ENCODE results near the gene TIMM23B. TPM values are rescaled to one million over a fixed set of nuclear protein-coding genes. Genes with fewer than 3 reads are reported as not detected.
"Not testable (repeated sequence)": the region's sequence is repeated elsewhere in the genome, so short reads cannot be mapped to it uniquely, and the experiment has no call there.

Gene TIMM23B
- total RNA-seq, 2 experiments from 2014 or later = 25.4 to 31.4 TPM

GRCh38 chr10:49995321-49995720 is 53.5 kb downstream of the TIMM23B start:
- H4K20me1 ChIP-seq (ENCODE audit: insufficient read depth, low read length); H3K4me3 ChIP-seq (ENCODE audit: low read depth, low read length, poor library complexity, severe bottlenecking); BruUV-seq (replicated peaks); H3K4me2 ChIP-seq (ENCODE audit: low read length); H3K9me3 ChIP-seq (ENCODE audit: low read length); H3K4me1 ChIP-seq (ENCODE audit: insufficient read depth, low read length, poor library complexity, severe bottlenecking); DNase-seq (ENCODE audit: low spot score); H3K27ac ChIP-seq (ENCODE audit: low read depth, low read length, poor library complexity, severe bottlenecking); H3K36me3 ChIP-seq (ENCODE audit: insufficient read depth, low read length); intact Hi-C loops (cut with micrococcal nuclease; ENCODE audit: unreplicated experiment); H3K9me2 ChIP-seq (ENCODE audit: insufficient read depth, low read length); H3K79me2 ChIP-seq (ENCODE audit: insufficient read depth, low read depth, low read length); H2AFZ ChIP-seq (ENCODE audit: low read length); POLR2A ChIA-PET; CTCF ChIA-PET (ENCODE audit: unreplicated experiment): not testable (repeated sequence)

- H3K4me1 ChIP-seq (ENCODE audit: insufficient read depth, low read length, poor library complexity, severe bottlenecking); H3K36me3 ChIP-seq (ENCODE audit: insufficient read depth, low read length); H3K4me3 ChIP-seq (ENCODE audit: low read depth, low read length, poor library complexity, severe bottlenecking); H3K27ac ChIP-seq (ENCODE audit: low read depth, low read length, poor library complexity, severe bottlenecking); BruUV-seq (replicated peaks); CTCF ChIA-PET (ENCODE audit: unreplicated experiment); intact Hi-C loops (cut with micrococcal nuclease; ENCODE audit: unreplicated experiment); H3K9me3 ChIP-seq (ENCODE audit: low read length); H3K4me2 ChIP-seq (ENCODE audit: low read length); DNase-seq (ENCODE audit: low spot score); H3K79me2 ChIP-seq (ENCODE audit: insufficient read depth, low read depth, low read length); H3K9me2 ChIP-seq (ENCODE audit: insufficient read depth, low read length); POLR2A ChIA-PET; H4K20me1 ChIP-seq (ENCODE audit: insufficient read depth, low read length); H2AFZ ChIP-seq (ENCODE audit: low read length): not testable (repeated sequence)
These were observed 72.2 kb downstream of the TIMM23B start for GRCh38 chr10:50014024-50014423.

GRCh38 chr10:50015596-50016220 is 73.9 kb downstream of the TIMM23B start:
- H3K36me3 ChIP-seq (ENCODE audit: insufficient read depth, low read length); H3K4me3 ChIP-seq (ENCODE audit: low read depth, low read length, poor library complexity, severe bottlenecking); H3K4me1 ChIP-seq (ENCODE audit: insufficient read depth, low read length, poor library complexity, severe bottlenecking); CTCF ChIA-PET (ENCODE audit: unreplicated experiment); H3K4me2 ChIP-seq (ENCODE audit: low read length); intact Hi-C loops (cut with micrococcal nuclease; ENCODE audit: unreplicated experiment); H3K79me2 ChIP-seq (ENCODE audit: insufficient read depth, low read depth, low read length); H4K20me1 ChIP-seq (ENCODE audit: insufficient read depth, low read length); H3K27ac ChIP-seq (ENCODE audit: low read depth, low read length, poor library complexity, severe bottlenecking); POLR2A ChIA-PET; H2AFZ ChIP-seq (ENCODE audit: low read length); DNase-seq (ENCODE audit: low spot score); H3K9me3 ChIP-seq (ENCODE audit: low read length); BruUV-seq (replicated peaks); H3K9me2 ChIP-seq (ENCODE audit: insufficient read depth, low read length): not testable (repeated sequence)

DNA sequence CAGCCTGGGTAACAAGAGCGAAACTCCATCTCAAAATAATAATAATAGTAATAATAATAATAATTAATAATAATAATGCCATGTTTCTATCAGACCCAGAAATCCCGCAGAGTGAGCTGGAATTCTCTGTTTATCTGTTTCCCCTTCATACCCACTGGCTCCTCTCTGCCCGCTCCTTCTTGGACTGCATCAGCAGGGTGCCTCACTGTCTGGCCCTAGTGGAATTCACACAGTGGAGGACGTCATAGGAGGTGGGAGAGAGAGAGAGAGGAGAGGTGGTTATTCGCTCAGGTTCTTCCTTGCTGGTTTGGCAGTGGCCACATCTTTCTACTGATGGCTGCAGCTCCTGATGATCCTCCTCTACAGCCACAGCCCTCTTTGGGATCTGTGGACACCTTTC is 75.1 kb downstream of the TIMM23B start:
- H3K27ac ChIP-seq (ENCODE audit: low read depth, low read length, poor library complexity, severe bottlenecking); DNase-seq (ENCODE audit: low spot score); POLR2A ChIA-PET; H3K36me3 ChIP-seq (ENCODE audit: insufficient read depth, low read length); BruUV-seq (replicated peaks); H2AFZ ChIP-seq (ENCODE audit: low read length); H4K20me1 ChIP-seq (ENCODE audit: insufficient read depth, low read length); H3K9me3 ChIP-seq (ENCODE audit: low read length); H3K79me2 ChIP-seq (ENCODE audit: insufficient read depth, low read depth, low read length); CTCF ChIA-PET (ENCODE audit: unreplicated experiment); H3K4me3 ChIP-seq (ENCODE audit: low read depth, low read length, poor library complexity, severe bottlenecking); H3K4me2 ChIP-seq (ENCODE audit: low read length); intact Hi-C loops (cut with micrococcal nuclease; ENCODE audit: unreplicated experiment); H3K9me2 ChIP-seq (ENCODE audit: insufficient read depth, low read length); H3K4me1 ChIP-seq (ENCODE audit: insufficient read depth, low read length, poor library complexity, severe bottlenecking): not testable (repeated sequence)

GRCh38 chr10:50017646-50018045 is 75.8 kb downstream of the TIMM23B start:
- intact Hi-C loops (cut with micrococcal nuclease; ENCODE audit: unreplicated experiment); CTCF ChIA-PET (ENCODE audit: unreplicated experiment); BruUV-seq (replicated peaks); H3K4me1 ChIP-seq (ENCODE audit: insufficient read depth, low read length, poor library complexity, severe bottlenecking); DNase-seq (ENCODE audit: low spot score); H3K36me3 ChIP-seq (ENCODE audit: insufficient read depth, low read length); H4K20me1 ChIP-seq (ENCODE audit: insufficient read depth, low read length); H3K9me2 ChIP-seq (ENCODE audit: insufficient read depth, low read length); H2AFZ ChIP-seq (ENCODE audit: low read length); H3K79me2 ChIP-seq (ENCODE audit: insufficient read depth, low read depth, low read length); H3K9me3 ChIP-seq (ENCODE audit: low read length); POLR2A ChIA-PET; H3K27ac ChIP-seq (ENCODE audit: low read depth, low read length, poor library complexity, severe bottlenecking); H3K4me3 ChIP-seq (ENCODE audit: low read depth, low read length, poor library complexity, severe bottlenecking); H3K4me2 ChIP-seq (ENCODE audit: low read length): not testable (repeated sequence)

- BruUV-seq (replicated peaks); H3K79me2 ChIP-seq (ENCODE audit: insufficient read depth, low read depth, low read length); H3K4me3 ChIP-seq (ENCODE audit: low read depth, low read length, poor library complexity, severe bottlenecking); intact Hi-C loops (cut with micrococcal nuclease; ENCODE audit: unreplicated experiment); H4K20me1 ChIP-seq (ENCODE audit: insufficient read depth, low read length); H3K27ac ChIP-seq (ENCODE audit: low read depth, low read length, poor library complexity, severe bottlenecking); H3K4me2 ChIP-seq (ENCODE audit: low read length); POLR2A ChIA-PET; CTCF ChIA-PET (ENCODE audit: unreplicated experiment); H2AFZ ChIP-seq (ENCODE audit: low read length); H3K9me2 ChIP-seq (ENCODE audit: insufficient read depth, low read length); H3K4me1 ChIP-seq (ENCODE audit: insufficient read depth, low read length, poor library complexity, severe bottlenecking); H3K36me3 ChIP-seq (ENCODE audit: insufficient read depth, low read length); DNase-seq (ENCODE audit: low spot score); H3K9me3 ChIP-seq (ENCODE audit: low read length): not testable (repeated sequence)
These were observed 77.4 kb downstream of the TIMM23B start for GRCh38 chr10:50019279-50019678.
